HK-2 (cell line): ENCODE results near the gene KRTAP20-4.

ENCODE experiments used
- DNase-seq: peaks from one replicate; pipeline ENCODE4 v3.0.0-alpha.2; 2018; ENCODE audit not compliant: unreplicated experiment

Gene KRTAP20-4

GRCh38 chr21:30620522-30620921, at the start of gene KRTAP20-4:
Gene KRTAP20-4, plus strand, starts transcription at chr21:30620627.
- no peak for DNase-seq

- DNase-seq: no peak
Observed at GRCh38 chr21:30577766-30578165, 42.7 kb upstream of the KRTAP20-4 start.

DNA sequence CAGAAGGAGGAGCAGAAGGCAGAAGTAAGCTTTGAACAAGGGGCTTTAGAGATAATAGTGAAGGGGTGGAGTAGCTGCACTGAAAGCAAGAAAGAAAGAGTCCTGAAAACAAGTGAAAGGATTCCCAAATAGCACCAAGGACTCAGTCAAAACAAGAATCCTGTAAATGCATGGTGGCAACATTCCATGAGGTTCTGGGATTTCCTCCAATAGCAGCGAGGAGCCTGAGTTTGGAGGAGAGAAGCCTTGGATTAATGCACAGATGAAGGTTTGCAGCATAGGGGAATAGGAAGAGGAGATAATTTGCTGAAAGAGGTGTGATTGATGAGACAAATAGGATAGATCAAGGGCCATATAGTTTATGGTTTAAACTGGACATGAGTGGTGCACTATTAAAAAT, 41.1 kb upstream of the KRTAP20-4 start:
- DNase-seq: no peak

DNA sequence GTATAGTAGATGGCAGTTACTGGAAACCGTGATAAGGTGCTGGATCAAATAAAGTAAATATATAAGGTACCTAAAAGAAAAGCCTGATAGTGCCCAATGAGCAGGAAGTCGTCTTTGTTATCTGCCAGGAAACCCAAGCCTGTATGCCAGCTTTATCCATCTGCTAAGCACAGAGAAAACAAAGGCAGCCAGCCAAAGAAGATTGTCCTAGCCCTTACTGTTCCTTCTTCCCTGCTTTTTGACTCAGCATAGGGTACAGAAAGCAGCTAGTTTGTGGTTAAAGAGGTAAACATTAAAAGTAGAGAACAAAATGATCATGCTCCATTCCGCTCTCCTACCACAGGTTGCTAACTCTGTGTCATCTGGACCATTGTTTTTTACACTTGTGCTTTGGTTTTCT, 40.3 kb upstream of the KRTAP20-4 start:
- DNase-seq: no peak

- DNase-seq: no peak
Observed at GRCh38 chr21:30582870-30583269, 37.6 kb upstream of the KRTAP20-4 start.

- no peak for DNase-seq
Observed at GRCh38 chr21:30590297-30590696, 30.1 kb upstream of the KRTAP20-4 start, which contains the start of gene KRTAP22-2. Gene KRTAP22-2, minus strand, starts transcription at chr21:30590397.

GRCh38 chr21:30592140-30592539, 28.3 kb upstream of the KRTAP20-4 start, which contains the start of gene KRTAP6-3:
Gene KRTAP6-3, plus strand, starts transcription at chr21:30592440. Its CDS starts 6 bp downstream, at chr21:30592446.
- DNase-seq: no peak

DNA sequence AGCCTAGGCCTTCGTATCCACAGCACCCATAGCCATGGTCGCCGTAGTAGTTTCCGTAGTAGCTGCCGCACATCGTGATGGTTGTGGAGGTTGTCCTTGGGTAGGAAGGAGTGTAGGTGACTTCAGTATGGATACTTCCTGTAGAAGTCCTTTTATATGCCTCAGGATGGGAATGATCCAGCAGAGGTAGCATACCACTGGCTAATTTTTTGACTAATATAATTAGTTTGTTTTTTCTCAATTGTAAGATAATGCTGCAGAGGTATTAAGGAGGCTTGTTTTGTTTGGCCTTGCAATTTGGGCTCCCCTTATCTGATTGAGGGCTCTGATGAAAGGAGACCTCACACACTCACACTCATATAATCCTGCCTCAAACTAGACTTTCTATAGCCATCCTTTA, 21.6 kb upstream of the KRTAP20-4 start, which contains the start of gene KRTAP6-2:
Gene KRTAP6-2 (minus strand): TSS at position 101 of the 400 bp plus-strand sequence. CDS start 28 bp downstream, at position 73.
- no peak for DNase-seq

- DNase-seq: no peak
Observed at GRCh38 chr21:30600787-30601186, 19.6 kb upstream of the KRTAP20-4 start, which contains the start of gene KRTAP22-1. Gene KRTAP22-1, plus strand, starts transcription at chr21:30601087.

GRCh38 chr21:30605968-30606367, 14.5 kb upstream of the KRTAP20-4 start:
- DNase-seq: no peak

DNA sequence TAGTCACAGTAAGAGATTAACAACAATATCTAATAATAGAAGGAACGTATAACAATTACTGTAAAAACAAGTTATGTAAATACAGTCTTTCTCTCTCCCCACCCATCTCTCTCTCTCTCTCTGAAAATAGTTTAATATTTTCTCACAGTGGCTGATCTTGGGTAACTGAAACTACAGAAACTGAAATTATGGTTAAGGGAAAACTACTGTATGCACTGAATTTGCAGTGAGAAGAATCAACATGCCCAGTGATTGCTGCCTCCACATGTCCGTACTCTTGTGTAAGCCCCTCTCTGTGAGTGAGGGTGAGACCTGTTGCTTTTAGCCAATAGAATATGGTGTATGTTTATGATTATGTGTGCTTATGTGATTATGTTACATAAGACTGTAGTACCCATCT, 8.3 kb upstream of the KRTAP20-4 start:
- no peak for DNase-seq

DNA sequence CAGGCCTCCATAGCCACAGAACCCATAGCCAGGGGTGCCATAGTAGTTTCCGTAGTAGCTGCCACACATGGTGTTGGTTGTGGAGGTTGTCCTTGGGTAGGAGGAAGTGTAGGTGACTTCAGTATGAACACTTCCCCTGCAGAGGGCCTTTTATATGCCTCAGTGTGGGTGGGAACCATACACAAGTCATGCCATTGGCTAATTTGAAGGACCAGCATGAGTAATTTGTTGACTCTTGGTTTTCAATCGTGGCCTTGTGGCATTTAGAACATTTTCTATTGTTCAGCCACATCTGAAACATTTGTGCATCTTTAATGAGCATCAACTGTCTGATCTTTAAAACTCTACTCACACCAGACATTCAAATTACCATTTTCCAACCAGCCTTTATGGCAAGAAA, 6.6 kb upstream of the KRTAP20-4 start, which contains the start of gene KRTAP6-1:
Gene KRTAP6-1 (minus strand): TSS at position 95 of the 400 bp plus-strand sequence. CDS start 26 bp downstream, at position 69.
- no peak for DNase-seq

GRCh38 chr21:30615199-30615598, 5.2 kb upstream of the KRTAP20-4 start:
- no peak for DNase-seq

- DNase-seq: no peak
Observed at GRCh38 chr21:30616125-30616524, 4.3 kb upstream of the KRTAP20-4 start, which contains the start of gene KRTAP20-1. Gene KRTAP20-1, plus strand, starts transcription at chr21:30616425. Its CDS starts 30 bp downstream, at chr21:30616455.

DNA sequence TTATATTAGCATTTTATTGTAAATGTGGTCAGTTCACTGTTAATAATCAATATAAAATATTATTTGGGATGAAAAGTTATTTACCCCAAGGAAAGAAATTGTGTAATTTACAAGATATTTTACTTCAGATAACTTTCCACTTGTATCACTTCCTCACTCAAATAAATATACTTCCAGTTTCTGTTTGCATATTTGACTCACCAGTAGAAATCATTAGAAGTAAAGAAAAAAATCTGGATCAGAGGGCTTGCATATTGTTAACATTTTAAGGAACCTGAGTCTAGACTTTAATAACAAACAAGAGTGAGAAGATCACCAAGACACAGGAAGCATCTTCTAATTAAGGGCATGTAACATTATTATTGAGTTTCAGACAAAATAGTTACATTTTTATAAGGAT, 347 bp upstream of the KRTAP20-4 start:
- no peak for DNase-seq

- DNase-seq: no peak
Observed at GRCh38 chr21:30623362-30623761, 2.9 kb downstream of the KRTAP20-4 start.

- no peak for DNase-seq
Observed at GRCh38 chr21:30625449-30626165, 5.2 kb downstream of the KRTAP20-4 start.

DNA sequence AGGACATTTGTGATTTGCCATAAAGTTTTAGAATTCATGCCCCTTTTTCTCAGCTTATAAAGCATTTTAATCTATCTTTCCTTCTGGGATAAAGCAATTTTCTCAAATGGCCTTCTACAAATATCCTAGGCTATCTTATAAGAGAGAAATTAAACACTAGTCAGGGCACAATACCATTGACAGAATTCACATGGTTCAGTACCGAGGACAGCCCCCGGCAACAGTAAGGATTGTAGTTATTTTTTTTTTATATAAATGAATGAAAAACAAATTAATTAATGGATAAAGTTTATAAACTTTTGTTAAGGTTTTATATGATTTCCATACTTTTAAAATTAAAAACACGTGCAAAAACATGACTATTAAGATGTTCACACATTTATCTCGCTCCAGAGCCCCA, 7.7 kb downstream of the KRTAP20-4 start:
- no peak for DNase-seq

GRCh38 chr21:30629200-30629599, 8.8 kb downstream of the KRTAP20-4 start:
- no peak for DNase-seq

GRCh38 chr21:30634906-30635305, 14.5 kb downstream of the KRTAP20-4 start, which contains the start of gene KRTAP20-2:
Gene KRTAP20-2, plus strand, starts transcription at chr21:30635206. Its CDS starts 58 bp downstream, at chr21:30635264.
- DNase-seq: no peak

DNA sequence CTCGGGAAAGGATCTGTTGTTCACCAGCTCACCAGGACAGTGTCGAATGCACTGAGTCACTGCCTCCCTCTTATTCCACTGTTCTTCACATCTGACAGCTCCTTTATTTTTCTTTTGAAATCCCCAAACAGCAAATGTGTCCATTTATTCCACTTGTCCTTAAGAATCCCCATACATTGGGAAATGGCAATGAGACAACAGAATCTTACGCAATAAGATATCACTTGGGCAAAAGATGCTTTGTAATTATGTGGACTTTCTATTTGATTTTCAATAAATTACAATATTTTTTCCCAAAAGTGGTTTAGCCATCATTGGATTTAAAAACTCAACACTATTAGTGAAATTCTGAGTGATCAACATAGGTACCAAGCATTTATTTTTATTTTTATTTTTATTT, 18.3 kb downstream of the KRTAP20-4 start:
- DNase-seq: no peak

- DNase-seq: no peak
Observed at GRCh38 chr21:30642564-30642963, 22.1 kb downstream of the KRTAP20-4 start, which contains the start of gene KRTAP20-3. Gene KRTAP20-3, plus strand, starts transcription at chr21:30642864.

DNA sequence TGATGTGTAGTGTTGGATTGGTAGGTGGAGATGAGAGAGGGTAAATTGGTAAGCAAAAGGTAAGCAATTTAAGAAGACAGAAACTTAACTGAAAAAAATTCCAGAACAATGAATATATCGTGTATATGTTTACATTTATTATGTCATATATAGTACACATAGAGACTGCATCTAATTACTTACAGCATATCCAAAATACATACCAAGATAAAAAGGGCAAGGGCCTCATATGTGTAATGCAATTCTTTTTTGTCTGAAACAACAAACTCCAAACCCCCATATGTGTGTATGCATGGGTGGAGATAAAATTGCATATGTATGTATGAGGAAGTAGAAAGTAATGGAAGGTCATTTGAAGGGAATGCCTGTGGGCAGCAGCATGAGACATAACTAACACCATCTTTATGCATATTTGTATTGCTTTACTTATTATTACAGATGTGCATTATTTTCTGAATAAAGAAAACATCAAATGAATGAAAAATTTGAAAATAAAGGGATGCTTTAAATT, 26.5 kb downstream of the KRTAP20-4 start:
- DNase-seq: no peak
